ENCODE data around the gene MYH7B.

Gene MYH7B

GRCh38 chr20:34980543-34981233 is 25.0 kb downstream of the MYH7B start:
- TF ChIP-seq CTCF (IDR thresholded peaks at IDR 0.05; ENCODE audit: insufficient read depth, low read length, missing control alignments), result no peak
- POLR2A ChIA-PET, result no interaction called here
- CTCF ChIA-PET, result interaction anchor here (1.1 kb wide), 1 partner anchor 145 kb away, joined by 3 read pairs; no protein-coding TSS in a partner anchor
- H3K4me3 ChIP-seq (ENCODE audit: low read depth, low read length), result no peak overlapping the region
- DNase-seq (ENCODE audit: low read depth, low spot score), result no peak

- TF ChIP-seq CTCF (IDR thresholded peaks at IDR 0.05; ENCODE audit: insufficient read depth, low read length, missing control alignments), result no peak
- POLR2A ChIA-PET, result no interaction called here
- H3K4me3 ChIP-seq (ENCODE audit: low read depth, low read length), result no peak overlapping the region
- CTCF ChIA-PET, result interaction anchor here (1.2 to 4.5 kb wide), 2 partner anchors 9 to 109 kb away, joined by 3 to 23 read pairs; partner anchors contain the start of gene GGT7
- DNase-seq (ENCODE audit: low read depth, low spot score), result no peak
These were observed 26.8 kb downstream of the MYH7B start for GRCh38 chr20:34982270-34983088.

- ChIA-PET CTCF (interaction anchor here (4.5 kb wide), 1 partner anchor 110 kb away, joined by 23 read pairs; the partner anchor contains the start of gene GGT7), POLR2A (no interaction called here)
- DNase-seq (ENCODE audit: low read depth, low spot score), result no peak
- TF ChIP-seq CTCF (IDR thresholded peaks at IDR 0.05; ENCODE audit: insufficient read depth, low read length, missing control alignments), result no peak
- H3K4me3 ChIP-seq (ENCODE audit: low read depth, low read length), result no peak overlapping the region
These were observed 27.6 kb downstream of the MYH7B start for GRCh38 chr20:34983089-34983820.

GRCh38 chr20:34983995-34984735 is 28.5 kb downstream of the MYH7B start:
- TF ChIP-seq CTCF (IDR thresholded peaks at IDR 0.05; ENCODE audit: insufficient read depth, low read length, missing control alignments), result no peak
- POLR2A ChIA-PET, result no interaction called here
- CTCF ChIA-PET, result interaction anchor here (4.5 kb wide), 1 partner anchor 111 kb away, joined by 23 read pairs; the partner anchor contains the start of gene GGT7
- DNase-seq (ENCODE audit: low read depth, low spot score), result no peak
- H3K4me3 ChIP-seq (ENCODE audit: low read depth, low read length), result no peak overlapping the region

- CTCF ChIA-PET, result interaction anchor here (4.5 kb wide), 1 partner anchor 111 kb away, joined by 23 read pairs; the partner anchor contains the start of gene GGT7
- no peak for DNase-seq (ENCODE audit: low read depth, low spot score)
- POLR2A ChIA-PET, result no interaction called here
- no peak overlapping the region for H3K4me3 ChIP-seq (ENCODE audit: low read depth, low read length)
- no peak for TF ChIP-seq CTCF (IDR thresholded peaks at IDR 0.05; ENCODE audit: insufficient read depth, low read length, missing control alignments)
These were observed 29.1 kb downstream of the MYH7B start for GRCh38 chr20:34984756-34985261.

All from AG04449 (cell line).